KMS-11 (cell line): ENCODE measurements around the gene SIGLEC15.
A peak's percentile ranks its signal among the peaks of the same experiment; 100 is the strongest.
"Not testable (repeated sequence)": the region's sequence is repeated elsewhere in the genome, so short reads cannot be mapped to it uniquely, and the experiment has no call there.

Source experiments
- H2AFZ ChIP-seq: fragments of 200-600 bp; sonication (generic); 2 replicates; pipeline ENCODE4 v1.6.1; 2016; ENCODE audit warnings: antibody characterized with exemption, mixed run types, low read depth
- H3K27ac ChIP-seq: fragments of 200-600 bp; sonication (generic); 2 replicates; pipeline ENCODE4 v1.6.1; 2016; ENCODE audit warnings: mild to moderate bottlenecking, mixed run types
- H3K27me3 ChIP-seq: fragments of 200-600 bp; sonication (generic); 2 replicates; pipeline ENCODE4 v1.6.1; 2017; ENCODE audit warnings: mild to moderate bottlenecking, low read depth, mixed run types, moderate library complexity; ENCODE audit not compliant: insufficient read depth
- H3K36me3 ChIP-seq: fragments of 200-600 bp; sonication (generic); 2 replicates; pipeline ENCODE4 v1.6.1; 2017; ENCODE audit warnings: mild to moderate bottlenecking, mixed run types; ENCODE audit not compliant: insufficient read depth
- H3K4me1 ChIP-seq: fragments of 200-600 bp; sonication (generic); 2 replicates; pipeline ENCODE4 v1.6.1; 2016; ENCODE audit warnings: mild to moderate bottlenecking, low read depth, mixed run types; ENCODE audit not compliant: poor library complexity, severe bottlenecking
- H3K4me2 ChIP-seq: fragments of 200-600 bp; sonication (generic); 2 replicates; pipeline ENCODE4 v1.7.0; 2016; ENCODE audit warnings: mild to moderate bottlenecking, mixed run types
- H3K4me3 ChIP-seq: fragments of 200-600 bp; sonication (generic); IDR thresholded peaks from 2 replicates; pipeline ENCODE4 v1.6.1; 2017; ENCODE audit warnings: low read depth, low read length, mixed read lengths; ENCODE audit not compliant: insufficient read depth
- H3K79me2 ChIP-seq: fragments of 200-600 bp; sonication (generic); 2 replicates; pipeline ENCODE4 v1.6.1; 2016; ENCODE audit warnings: low read depth, mixed run types; ENCODE audit not compliant: insufficient read depth
- H3K9ac ChIP-seq: fragments of 200-600 bp; sonication (generic); 2 replicates; pipeline ENCODE4 v1.6.1; 2016; ENCODE audit warnings: mild to moderate bottlenecking, mixed run types
- H4K20me1 ChIP-seq: fragments of 200-600 bp; sonication (generic); 2 replicates; pipeline ENCODE4 v1.6.1; 2016; ENCODE audit warnings: mild to moderate bottlenecking, mixed run types; ENCODE audit not compliant: insufficient read depth
- CTCF ChIP-seq: fragments of 200-600 bp; sonication (generic); conservative IDR thresholded peaks from 2 replicates; pipeline ENCODE4 v1.6.1; 2017; ENCODE audit warnings: low read depth, mild to moderate bottlenecking, antibody characterized with exemption, low read length, moderate library complexity, mixed read lengths

Gene SIGLEC15

GRCh38 chr18:45807144-45807543 is 18.3 kb upstream of the SIGLEC15 start:
- H3K4me1 ChIP-seq, H3K27me3 ChIP-seq, H3K27ac ChIP-seq, H3K9ac ChIP-seq, H3K4me2 ChIP-seq, H3K79me2 ChIP-seq, H4K20me1 ChIP-seq, H3K36me3 ChIP-seq, H2AFZ ChIP-seq, H3K4me3 ChIP-seq: not testable (repeated sequence)
- peak; percentile 25; the same call in 1 of the 2 replicates for TF ChIP-seq CTCF

DNA sequence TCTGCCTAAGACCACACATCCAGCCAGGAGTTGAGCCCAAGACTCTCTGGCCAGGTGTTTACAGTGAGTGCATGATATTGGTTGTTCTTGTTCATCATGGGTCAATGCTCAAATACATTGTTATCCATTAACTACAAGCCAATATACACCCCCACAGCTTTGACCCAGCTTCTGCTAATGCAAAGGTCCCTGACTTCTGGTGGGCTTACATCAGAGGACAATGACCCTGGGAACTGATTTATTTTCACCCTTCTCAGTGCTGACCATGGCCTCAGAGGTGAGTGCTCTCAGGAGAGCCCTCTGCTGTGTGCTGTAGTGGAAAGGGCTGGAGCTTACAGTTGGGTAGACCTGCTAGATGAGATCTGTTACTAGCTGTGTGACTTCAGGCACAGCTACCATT is 10.7 kb upstream of the SIGLEC15 start:
- H3K4me1 ChIP-seq, H3K79me2 ChIP-seq, H3K27ac ChIP-seq, H3K4me2 ChIP-seq, H3K4me3 ChIP-seq, H4K20me1 ChIP-seq, H2AFZ ChIP-seq, H3K36me3 ChIP-seq, H3K9ac ChIP-seq, H3K27me3 ChIP-seq: not testable (repeated sequence)

DNA sequence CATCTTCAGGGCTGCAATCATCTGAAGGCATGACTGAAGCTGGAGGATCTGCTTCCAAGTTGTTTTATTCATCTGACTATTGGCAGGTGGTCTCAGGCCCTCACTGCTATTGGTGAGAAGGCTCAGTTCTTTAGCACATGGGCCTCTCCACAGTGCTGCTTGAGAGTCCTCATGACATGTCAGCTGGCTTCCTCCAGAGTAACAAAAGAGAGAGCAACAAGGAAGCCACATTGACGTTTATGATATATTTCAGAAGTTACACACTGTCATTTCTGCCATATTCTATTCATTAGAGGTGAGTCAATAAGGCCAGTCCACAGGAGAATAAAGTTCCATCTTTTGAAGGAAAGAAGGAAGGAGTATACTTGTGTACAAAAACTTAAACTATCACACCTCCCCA is 7.9 kb upstream of the SIGLEC15 start:
- H3K4me2 ChIP-seq: no peak overlapping the region
- H3K4me3 ChIP-seq: no peak overlapping the region
- no peaks in the 10 kb centered on the region for H3K36me3 ChIP-seq
- H3K27ac ChIP-seq: no peak overlapping the region
- no peaks in the 10 kb centered on the region for H4K20me1 ChIP-seq
- H3K4me1 ChIP-seq: no peaks in the 10 kb centered on the region
- no peak overlapping the region for H3K9ac ChIP-seq
- no peaks in the 10 kb centered on the region for H3K27me3 ChIP-seq
- no peak for TF ChIP-seq CTCF
- no peaks in the 10 kb centered on the region for H3K79me2 ChIP-seq
- no peak overlapping the region for H2AFZ ChIP-seq

DNA sequence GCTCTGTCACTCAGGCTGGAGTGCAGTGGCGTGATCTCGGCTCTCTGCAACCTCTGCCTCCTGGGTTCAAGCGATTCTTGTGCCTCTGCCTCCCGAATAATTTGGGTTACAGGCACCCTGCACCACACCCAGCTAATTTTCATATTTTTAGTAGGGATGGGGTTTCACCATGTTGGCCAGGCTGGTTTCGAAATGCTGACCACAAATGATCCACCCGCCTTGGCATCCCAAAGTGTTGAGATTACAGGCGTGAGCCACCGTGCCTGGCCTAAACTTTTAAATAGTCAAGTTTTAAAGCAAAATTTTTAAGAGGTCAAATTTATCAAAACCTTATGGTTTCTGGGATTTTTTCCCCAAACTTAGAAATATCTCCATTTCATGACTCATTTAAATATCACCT is 6.7 kb upstream of the SIGLEC15 start:
- not testable (repeated sequence) for H3K79me2 ChIP-seq, H4K20me1 ChIP-seq, H3K27ac ChIP-seq, H2AFZ ChIP-seq, H3K4me1 ChIP-seq, H3K4me2 ChIP-seq, H3K4me3 ChIP-seq, H3K9ac ChIP-seq, H3K27me3 ChIP-seq, H3K36me3 ChIP-seq

DNA sequence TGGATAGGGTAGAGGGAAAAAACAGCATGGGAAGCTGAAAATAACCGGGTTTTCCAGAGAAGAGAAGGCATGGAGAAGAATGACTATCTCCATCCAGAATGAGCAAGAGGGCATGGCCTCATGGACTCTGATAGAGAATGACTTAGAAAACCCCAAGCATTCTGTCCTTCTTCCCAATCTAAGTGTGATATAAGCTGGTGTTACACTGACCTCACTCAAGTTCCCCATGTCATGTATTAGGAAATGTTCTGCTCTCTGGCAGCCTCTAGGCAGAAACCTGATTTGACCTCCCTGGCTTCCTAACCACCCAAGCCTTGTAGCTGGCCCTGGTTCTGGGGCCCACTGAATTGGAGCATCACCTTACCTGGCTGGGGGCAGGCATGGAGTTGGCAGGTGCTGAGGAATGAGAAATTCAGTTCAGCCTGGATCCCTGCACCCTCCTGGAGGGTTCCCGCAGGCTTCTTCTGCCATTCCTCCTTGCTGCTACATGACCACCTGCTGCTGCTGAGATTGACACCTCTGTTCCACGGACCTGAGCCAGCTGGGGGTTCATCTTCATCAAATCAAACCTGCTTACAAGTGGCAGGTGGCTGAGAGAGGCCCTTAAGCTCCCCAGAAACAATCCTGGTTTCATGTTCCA is 5.2 kb upstream of the SIGLEC15 start:
- no peak for TF ChIP-seq CTCF
- no peak overlapping the region for H2AFZ ChIP-seq
- no peak overlapping the region for H3K27ac ChIP-seq
- H3K4me2 ChIP-seq: no peak overlapping the region
- H4K20me1 ChIP-seq: no peaks in the 10 kb centered on the region
- H3K36me3 ChIP-seq: no peaks in the 10 kb centered on the region
- H3K4me1 ChIP-seq: no peaks in the 10 kb centered on the region
- no peak overlapping the region for H3K9ac ChIP-seq
- H3K79me2 ChIP-seq: no peaks in the 10 kb centered on the region
- no peaks in the 10 kb centered on the region for H3K27me3 ChIP-seq
- H3K4me3 ChIP-seq: no peak overlapping the region
